NOMO-1 treated with dmso at 0.1 percent for 144 hours (cell line): ENCODE measurements around the gene RAD51B.

Source experiments
- DNase-seq: peaks from one replicate; lab custom pipeline; 2025; ENCODE audit not compliant: unreplicated experiment; lab: John Stamatoyannopoulos, UW

The RAD51B gene

GRCh38 chr14:67833403-67833802 lies 13.8 kb downstream of the RAD51B start:
- no peak for DNase-seq

- DNase-seq, result no peak
Measured at GRCh38 chr14:67835596-67835995, 16.0 kb downstream of the RAD51B start.

DNA sequence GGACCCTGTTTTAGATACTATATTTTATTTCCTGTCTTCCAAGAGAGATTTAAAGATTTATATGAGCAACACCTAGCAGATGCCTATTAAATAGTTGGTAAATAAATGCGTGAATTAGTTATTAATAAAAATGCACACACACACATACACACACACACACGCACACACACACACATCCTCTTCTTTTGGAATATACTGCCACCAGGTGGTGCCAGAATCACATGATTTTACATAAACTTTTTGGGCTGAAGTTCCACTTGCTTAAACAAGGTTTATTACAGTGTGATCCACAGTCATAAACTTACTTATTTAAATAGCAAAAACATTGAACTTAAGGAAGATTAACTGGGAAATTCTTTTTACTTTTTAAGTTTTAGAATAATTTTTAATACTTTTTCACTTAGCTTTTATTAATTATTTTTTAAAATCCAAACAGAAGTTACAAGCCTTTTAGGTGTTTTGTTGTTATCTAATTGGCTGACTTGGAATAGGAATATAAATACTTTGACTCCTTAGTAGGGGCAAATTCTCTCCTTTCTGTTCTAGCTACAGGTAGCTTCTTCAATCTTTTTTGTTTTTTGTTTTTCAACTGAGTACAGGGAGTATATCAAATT lies 17.5 kb downstream of the RAD51B start:
- DNase-seq, result peak; percentile 14

- DNase-seq, result no peak
Measured at GRCh38 chr14:67846029-67846610, 26.5 kb downstream of the RAD51B start.

DNA sequence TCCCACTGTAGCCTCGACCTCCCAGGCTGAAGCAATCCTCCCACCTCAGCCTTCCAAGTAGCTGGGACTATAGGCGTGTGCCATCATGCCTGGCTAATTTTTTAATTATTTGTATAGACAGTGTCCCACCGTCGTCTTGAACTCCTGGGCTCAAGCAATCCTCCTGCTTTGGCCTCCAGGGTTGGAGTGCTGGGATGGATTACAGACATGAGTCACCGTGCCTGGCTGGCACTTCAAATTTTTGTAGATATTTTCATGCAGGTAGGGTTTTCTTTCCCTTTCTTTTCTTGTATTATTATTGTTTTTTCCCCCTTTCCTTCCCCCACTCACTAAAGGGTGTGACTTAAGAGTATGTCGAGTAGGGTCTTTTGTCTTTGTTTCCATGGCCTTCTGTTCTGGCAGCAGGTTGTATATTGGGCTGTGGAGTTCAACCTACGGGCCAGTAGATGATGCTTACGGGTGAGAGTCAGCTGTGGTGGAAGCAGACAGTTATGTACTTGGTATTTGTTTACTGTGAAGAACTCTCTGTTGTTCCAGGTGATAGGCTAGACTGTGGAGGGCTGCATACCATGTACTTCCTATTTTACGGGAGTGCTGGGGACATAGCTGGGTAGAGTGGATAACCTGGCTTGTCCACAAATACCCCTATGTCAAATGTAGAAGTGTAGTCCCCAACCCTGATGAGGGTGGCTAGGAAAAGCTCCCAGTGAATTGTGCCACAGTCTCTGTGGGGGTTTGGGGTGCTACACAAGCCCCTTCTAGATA lies 30.7 kb downstream of the RAD51B start:
- no peak for DNase-seq

- DNase-seq, result no peak
Measured at GRCh38 chr14:67851785-67852410, 32.3 kb downstream of the RAD51B start.

- DNase-seq, result peak; percentile 54
Measured at GRCh38 chr14:67852926-67853604, 33.5 kb downstream of the RAD51B start.

DNA sequence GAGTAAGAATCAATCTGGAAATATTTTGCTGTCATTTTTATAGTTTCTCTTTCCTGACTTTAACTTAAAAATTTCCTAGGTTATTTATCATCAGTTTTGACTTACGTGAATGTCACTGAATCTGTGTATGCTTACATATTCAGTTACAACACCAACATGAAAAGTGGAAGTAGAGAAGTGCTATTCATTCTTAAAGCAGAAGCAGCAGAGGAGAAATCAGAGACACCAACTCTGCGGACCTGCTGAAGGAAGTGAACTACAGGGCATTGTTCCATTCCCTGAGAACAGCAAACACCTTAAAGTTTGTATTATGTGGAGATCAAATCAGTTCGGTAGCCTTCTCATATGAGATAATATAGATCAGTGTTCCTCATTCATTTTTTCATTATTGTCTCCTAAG lies 34.1 kb downstream of the RAD51B start:
- DNase-seq, result peak; percentile 30

- DNase-seq, result no peak
Measured at GRCh38 chr14:67856827-67857226, 37.2 kb downstream of the RAD51B start.

DNA sequence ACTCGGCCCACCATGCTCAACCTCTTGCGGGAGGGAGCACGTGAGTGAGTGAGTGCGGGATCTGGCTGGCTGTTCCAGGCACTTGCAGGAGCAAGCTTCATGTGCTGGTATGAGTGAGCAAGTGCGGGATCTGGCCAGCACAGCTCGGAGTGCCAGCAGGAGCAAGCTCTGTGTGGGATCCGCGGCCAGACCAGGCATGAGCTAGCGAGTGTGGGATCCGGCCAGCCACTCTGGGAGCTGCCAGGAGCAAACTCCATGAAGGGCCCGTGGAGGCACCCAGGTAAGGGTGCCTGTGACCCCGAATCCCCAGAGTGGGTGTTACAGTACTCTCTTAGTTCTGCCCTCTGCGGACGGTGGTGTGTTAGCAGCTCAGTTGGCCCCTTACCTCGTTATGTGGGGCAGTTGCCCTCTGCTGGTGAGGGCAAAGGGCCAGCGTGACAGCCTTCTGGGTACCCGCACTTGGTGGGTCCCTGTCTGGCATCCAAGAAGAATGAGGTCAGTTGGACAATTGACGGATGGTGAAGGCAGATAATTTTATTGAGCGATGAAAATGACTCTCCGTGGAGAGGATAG lies 38.3 kb downstream of the RAD51B start:
- DNase-seq, result no peak

GRCh38 chr14:67859169-67859749 lies 39.7 kb downstream of the RAD51B start:
- no peak for DNase-seq

DNA sequence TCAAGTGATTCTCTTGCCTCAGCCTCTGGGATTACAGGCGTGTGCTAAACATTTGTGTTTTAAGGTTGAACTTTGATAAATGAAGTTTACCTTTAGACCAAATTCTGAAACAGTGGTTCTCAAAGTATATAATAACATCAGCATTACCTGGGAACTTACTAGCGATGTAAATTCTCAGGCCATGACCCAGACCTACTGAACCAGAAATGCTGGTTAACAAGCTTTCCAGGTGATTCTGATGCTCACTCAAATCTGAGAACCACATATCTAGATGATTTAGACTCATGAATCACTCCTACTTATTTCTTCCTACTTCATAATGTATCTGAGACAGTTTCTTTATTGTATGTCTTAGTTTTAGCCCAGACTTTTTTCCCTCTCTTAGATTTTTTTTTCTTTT lies 43.6 kb downstream of the RAD51B start:
- DNase-seq, result no peak

DNA sequence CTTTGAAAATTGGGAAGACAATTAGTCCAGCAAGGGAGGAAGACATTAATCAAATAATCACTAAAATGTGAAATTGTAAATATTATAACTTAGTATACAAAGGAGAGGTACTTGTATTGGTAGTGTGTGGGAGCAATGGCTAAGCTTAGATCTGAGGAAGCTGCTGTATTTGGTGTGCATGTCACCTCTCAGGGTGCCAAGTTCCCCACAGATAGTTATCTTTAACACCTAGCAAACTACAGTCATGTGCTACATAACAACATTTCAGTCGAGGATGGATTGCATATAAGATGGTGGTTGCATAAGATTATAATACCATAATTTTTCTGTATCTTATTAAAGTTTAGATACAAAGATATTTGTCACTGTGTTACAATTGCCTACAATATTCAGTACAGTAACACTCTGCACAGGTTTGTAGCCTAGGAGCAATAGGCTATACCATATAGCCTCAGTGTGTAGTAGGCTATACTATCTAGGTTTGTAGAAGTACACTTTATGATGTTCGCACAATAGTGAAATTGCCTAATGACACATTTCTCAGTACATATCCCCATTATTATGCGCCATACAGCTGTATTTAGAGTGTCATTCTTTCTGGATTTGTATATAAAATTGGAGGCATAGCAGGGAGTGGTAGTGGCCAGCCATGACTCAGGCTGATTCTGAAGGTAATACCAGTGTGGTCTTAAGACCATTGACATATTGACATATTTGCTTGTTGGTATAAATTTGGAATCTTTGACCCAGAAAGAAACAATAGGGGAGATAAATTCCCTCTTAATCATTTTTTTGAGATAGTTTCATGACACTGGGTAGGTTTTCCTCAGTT lies 55.8 kb downstream of the RAD51B start:
- no peak for DNase-seq

- DNase-seq, result no peak
Measured at GRCh38 chr14:67879026-67879425, 59.4 kb downstream of the RAD51B start.

- no peak for DNase-seq
Measured at GRCh38 chr14:67881225-67881624, 61.6 kb downstream of the RAD51B start.

DNA sequence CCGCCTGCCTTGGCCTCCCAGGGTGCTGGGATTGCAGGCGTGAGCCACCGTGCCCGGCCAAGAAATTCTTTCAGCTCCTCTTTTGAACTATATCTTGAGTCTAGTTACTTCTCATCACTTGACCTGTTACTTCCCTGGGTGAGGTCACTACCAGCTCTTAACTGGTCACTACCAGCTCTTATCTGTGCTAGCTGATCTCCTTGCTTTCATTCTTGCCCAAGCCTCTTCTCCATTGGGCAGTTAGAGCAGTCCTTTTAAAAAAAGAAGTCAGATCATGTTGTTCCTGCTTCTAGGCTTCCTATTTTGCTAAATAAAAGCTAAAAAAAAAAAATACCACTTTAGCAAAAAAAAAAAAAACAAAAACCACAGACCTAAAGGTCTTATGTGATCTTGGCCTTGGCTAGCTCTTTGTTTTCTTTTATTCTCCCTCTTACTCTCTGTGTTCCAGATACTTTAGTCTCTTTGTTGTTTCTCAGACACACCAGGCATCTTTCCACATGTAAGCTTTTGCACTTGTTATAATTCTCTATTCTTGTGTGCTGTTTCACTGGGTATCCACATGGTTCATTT lies 63.5 kb downstream of the RAD51B start:
- no peak for DNase-seq

DNA sequence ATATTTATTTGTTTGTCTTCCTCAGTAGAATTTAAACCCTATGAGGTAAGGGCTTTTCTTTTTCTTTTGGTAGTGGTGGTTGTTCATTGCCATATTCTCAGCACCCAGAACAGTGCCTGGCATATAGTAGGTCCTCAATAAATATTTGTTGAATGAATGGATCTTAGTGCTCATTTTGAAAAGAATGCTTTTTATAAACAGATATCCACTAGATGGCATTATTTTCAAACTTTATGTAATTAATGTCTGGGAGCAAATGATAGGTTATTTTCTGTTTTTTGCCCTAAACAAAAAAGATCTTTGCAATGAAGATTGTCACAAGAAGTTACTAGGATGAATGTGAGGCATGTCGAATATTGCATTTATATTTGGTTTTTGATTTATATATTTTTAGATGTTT lies 64.1 kb downstream of the RAD51B start:
- DNase-seq, result no peak

GRCh38 chr14:67886191-67886590 lies 66.6 kb downstream of the RAD51B start:
- DNase-seq, result no peak

DNA sequence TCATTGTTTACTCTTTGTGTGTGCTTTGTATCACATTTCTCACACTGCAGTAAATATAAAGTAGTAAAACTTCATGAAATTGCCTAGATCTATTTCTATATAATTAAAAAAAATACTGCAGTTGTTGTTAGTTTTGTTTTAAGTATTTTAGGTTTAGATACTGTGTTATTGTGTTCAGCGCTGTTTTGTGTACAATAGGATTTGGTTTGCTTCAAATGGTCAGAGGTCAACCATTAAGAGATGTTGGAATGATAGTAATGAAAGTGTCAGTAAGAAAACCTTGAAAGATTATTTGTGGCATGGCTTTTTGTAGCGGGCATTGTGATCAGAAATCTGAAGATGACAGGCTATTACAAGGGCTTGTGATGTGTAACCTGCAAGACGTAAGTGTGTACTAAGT lies 67.9 kb downstream of the RAD51B start:
- DNase-seq, result no peak
